ENCODE measurements around the gene NRCAM.

NRCAM gene

DNA sequence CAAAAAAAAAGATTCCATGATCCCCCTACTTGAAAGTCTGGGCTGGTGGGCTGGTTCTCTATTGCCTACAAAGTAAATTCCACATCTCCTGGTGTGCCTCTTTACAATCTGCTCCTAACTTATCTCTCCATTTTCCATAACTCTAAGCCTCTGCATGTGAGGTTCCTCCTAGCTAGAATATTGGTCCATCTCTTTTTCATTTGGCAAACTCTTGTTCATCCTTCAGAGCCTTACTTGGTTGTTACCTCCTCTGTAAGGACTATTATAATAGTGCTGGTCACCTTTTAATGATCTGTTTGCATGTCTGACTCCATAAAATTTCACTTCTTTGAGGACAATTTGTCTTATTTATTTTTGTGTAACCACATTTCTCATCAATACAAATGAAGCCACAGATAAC lies 1.6 kb upstream of the NRCAM start:
- no peak for DNase-seq

DNA sequence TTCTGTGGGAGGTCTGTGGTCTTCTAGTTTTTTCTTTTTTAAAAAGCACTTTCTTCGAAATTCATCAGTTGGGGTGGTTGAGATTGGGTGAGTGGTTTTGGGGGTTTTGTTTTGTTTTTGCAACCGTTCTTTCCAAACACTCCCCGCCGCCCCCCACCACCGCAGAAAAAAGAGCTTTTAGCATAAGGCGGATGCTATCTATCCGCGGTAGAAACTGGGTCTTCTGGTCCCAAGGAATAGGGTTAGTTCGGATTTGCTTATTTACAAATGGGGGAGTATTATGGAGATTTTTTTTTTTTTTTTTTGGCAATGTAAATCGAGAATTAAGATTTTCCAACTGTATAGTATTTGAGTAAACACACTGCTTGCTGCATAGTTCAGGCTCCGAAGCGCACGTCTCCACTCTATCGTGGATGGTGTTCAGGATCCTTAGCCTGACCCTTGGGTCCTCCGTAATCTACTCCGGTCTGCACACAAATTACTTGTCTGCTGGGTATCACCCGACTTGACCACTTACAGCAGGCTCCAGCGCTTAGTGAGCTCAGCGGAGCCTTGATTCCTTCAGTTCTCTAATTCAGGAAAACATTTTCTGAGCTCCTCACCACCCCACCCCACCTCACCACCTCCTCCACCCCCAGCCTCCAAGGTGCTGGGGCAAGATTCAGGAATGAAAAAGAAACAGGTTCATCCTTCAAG lies 757 bp upstream of the NRCAM start:
- no peak for DNase-seq

DNA sequence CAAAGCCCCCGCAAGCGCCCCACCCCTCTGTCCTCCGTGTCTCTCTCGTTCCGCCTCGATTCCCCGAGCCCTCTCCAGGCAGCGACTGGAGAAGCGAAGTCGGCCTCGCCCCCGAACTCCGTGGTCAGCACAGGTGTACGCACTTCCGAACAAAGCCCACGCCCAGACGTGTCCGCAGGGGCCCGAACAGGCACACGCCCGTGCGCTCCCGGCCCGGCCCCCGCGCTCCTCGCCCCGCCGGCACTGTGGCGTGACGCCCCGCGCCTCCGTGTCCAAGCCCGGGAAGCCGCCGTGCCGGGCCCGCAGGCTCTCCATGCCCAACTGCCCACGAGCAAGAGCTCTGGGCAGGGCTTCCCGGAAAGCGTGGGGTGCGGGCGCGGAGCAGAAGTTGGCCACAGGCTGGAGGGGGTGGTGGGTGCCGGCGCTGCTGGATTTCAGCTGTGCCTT lies 662 bp downstream of the NRCAM start:
- no peak for DNase-seq

DNA sequence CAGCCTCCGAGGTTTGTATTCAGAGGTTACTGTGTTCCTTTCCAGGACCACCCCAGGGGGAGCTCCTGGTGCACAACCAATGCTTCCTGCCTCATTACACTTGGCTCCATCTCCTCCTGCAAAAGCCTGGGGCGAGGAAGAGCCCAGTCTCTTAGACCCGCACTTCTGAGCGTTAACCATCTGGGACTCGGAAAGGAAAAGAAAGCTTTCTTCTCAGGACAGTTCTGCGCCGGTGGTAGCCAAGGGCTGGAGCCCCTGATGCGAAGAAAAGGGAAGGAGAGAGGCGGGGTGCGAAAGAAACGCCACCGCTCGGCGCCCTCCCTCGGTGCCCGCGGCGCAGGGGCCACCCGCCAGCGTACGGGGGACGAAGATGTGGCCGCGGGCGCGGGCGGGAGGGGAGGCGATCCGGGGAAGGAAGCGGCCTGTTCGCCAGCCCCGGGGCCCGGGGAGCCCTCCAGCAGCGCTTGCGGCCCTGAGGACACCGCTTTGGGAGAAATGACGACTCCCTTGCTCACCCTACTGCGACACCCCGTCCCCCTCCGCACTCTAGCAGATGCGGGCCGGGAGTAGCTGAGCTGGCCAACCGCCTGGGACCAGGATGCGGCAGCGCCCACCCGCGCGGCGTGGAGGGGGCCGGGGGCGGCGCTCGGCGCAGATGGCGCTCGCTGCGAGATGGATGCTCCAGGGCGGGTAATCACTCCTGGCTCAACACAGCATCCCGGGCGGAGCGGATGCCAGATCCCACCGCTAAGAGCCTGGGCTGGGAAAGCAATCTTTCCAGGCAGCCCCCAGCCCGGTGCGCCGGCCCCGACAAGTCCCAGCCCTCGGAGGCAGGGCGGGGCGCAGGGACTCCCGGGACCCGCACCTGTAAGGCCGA lies 1.3 kb downstream of the NRCAM start:
- DNase-seq, result peak; percentile 62

DNA sequence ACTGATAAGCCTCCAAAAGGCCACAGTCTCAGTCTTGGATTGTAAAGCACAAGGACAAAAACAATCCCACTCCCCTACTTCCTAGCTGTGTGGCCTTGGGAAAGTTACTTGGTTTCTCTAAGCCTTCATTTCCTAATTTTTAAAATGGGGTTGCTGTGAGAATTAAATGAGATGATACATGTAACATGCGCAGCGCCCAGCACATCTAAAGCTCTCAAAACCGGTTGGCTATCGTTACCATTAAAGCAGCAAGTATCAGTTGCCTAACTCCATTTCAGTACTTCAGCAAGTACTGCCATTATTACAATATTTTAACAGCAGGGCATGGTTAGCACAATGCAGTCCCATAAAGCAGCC lies 1.9 kb downstream of the NRCAM start:
- no peak for DNase-seq

DNA sequence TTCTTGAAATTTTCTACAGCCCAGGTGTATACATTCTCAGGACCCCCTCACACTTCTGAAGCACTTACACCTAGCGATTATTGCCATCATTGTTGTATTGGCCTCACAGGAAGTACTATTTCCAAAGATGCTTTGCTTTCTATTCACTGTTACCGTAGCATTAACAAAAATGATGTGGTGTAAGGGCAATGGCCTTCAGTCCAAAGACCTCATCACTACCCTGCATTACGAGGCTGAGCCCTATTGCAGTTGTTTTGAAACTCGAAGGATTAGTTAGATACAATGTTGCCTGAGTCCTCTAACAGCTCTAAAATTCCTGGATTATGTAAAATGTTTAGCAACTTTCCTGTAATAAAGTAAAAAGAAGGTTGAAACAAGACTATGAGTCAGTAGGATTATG lies 2.9 kb downstream of the NRCAM start:
- DNase-seq, result no peak

DNA sequence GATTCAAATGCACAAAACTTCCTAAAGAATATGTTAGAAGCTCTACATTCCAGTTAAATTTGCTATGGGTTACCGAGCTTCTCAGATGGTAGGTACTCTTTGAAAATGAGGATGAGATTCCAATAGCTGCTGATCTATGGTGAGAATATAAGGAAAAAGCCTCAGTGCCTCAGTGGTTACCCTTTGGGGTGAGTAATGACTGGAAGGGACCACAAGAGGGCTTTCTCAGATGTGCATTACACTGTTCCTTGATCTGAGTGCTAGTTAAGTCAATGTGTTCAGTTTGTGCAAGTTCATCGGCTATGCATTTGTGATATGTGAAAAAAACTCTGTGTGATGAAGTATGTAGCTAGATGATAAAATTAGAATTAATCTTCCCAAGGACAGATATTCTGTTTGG lies 3.5 kb downstream of the NRCAM start:
- DNase-seq, result peak; percentile 20

DNA sequence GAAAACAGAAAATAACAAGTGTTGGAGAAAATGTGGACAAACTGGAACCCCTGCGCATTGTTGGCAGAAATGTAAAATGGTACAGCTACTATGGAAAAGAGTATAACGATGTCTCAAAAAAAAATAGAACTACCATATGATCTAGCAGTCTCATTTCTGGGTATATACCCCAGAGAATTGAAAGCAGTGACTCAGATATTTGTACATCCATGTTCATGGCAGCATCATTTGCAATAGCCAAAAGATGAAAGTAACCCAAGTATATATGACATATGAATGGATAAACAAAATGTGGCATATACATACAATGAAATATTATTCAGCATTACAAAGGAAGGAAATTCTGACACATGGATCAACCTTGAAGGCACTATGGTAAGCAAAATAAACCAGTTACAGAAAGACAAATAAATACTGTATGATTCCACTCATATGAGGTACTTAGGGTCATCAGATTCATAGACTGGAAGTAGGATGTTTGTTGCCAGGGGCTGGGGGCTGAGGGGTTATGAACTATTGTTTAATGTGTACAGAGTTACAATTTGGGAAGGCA lies 4.9 kb downstream of the NRCAM start:
- no peak for DNase-seq

DNA sequence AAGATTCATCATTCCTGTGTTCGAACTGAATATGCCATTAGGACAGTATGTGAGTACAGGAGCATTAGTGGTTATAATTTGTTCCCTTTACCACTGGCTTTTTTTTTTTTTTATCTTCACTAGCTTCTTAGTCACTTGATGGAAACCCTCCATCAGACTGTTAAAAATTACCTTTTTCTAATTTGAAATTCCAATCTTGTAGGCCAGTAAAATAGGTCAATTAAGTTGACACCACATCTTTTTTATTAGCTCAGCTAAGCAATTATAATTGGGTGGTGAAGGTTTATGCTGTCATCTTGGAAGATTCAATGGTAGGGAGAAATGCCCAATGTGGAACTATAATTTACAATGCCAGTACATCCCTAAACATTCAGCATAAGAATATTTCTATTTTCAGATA lies 6.1 kb downstream of the NRCAM start:
- no peak for DNase-seq

DNA sequence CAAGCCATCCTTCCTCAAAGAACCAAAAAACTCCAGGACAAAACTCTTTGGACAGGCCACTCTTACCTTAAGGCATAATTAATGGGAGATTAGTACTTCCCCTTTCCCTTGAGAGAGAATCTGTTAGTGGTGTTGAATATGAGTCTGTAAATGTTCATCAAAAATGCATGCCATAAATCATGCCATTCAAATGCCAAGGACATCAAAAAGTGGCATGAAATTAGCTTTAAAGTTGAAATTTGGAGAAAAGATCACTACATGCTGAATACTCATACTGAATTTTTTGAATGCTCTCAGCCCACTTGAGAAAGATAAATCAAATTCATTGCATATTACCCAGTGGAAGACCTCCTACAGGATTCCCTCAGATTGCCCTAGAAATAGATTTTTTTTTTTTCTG lies 6.7 kb downstream of the NRCAM start:
- no peak for DNase-seq

DNA sequence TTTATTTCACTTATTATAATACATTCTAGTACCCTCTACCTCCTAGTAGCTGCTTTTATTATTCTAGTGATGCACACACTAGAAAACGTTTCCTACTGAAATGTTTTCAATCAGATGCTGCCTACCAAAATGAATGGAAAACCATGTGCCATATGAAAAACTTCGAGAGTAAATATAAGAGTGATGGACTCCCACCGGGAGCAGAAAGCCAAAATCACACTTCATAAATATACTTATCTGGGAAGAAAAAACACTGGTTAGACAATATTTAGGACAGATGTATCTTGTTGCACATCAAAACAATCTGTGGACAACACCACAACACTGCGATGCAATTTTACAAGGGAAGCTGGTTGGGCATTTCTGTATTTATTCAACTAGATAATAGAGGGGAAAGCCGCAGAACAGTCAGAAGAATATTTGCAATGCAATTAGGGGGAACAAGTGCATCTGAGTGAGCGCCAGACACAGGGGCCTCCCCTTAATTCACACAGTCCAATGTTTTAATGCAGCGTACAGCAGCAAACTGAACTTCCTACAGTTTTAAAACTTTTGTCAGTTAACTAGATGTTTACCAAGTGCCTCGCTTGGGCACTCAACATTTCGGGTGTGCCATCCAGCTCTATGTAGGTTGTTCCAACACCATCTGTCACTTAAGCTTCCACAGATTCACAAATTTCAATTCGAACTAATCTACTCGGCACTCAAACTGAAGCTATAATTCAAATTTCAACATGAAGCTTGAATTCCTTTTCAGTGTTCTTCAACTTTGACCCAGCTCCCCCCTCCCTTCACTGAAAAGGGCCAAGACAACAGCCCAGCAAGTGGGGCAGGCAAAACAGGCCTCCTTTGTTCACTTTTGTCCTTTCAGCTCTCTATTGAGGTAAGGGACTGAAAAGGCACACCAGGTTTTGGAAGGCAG lies 7.4 kb downstream of the NRCAM start:
- DNase-seq, result peak; percentile 41

DNA sequence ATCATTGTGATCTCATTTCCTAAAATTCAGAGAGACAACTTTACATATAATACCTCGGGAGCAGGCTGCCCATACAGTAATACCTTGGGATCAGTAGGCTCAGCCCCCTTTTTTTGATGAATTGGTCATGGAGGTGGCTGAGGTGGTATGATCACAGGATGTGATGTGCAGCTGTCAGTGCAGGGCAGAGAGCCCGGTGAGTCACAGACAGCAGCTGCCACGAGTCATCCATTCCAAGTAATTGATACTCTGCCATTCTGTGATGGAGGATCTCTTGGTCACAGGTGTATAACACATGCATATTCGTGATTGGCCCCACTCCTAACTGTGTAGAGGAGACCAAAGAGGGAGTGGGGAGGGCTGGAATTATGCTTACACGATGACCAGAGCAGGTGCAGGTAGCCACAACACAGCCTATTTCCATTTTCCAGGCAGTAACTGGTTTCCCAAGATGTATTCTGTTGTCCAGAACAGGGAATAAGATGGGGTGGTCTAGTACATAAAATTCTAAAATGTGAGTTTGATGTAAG lies 14.1 kb downstream of the NRCAM start:
- DNase-seq, result peak; percentile 64

DNA sequence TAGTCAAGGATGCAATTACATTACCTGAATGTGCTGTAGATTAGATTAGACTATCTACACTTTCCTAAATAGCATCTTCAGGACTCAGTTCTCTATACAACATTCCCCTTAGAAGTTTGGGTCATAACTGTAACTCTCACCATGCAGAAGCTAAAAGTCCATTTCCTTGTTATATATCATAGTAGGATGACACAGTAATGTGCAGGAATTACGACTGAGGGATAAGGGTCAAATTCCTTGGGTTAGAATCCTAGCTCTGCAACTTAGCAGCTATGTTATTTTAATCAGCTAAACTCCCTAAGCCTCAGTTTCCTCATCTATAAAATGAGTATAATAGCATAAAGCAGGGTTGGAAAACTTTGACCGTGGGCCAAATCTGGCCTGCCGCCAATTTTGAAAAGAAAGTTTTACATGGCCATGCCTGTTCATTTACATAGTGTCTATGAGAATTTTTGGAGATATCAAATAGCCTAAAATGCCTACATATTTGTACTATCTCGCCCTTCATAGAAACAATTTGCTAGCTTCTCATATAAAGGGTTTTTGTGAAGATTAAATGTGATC lies 14.8 kb downstream of the NRCAM start:
- no peak for DNase-seq

DNA sequence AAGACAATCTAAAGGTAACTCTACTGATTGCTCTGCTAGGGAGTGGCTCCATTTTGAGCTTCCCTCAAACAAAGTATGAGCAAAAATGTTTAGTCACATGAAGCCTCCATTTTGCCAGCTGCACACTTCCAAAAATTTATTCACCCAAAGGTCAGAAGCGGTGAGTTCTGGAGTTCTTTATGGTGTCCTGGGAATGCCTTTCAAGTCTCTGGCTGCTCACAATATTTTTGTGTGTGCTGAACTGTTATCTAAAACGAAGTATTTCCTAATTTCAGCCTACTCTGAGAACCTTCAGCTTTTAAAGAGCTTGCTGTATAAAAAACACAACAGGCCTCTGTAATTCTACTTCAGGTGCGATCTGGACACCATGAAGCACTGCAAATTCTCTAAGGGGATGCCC lies 15.6 kb downstream of the NRCAM start:
- DNase-seq, result no peak

DNA sequence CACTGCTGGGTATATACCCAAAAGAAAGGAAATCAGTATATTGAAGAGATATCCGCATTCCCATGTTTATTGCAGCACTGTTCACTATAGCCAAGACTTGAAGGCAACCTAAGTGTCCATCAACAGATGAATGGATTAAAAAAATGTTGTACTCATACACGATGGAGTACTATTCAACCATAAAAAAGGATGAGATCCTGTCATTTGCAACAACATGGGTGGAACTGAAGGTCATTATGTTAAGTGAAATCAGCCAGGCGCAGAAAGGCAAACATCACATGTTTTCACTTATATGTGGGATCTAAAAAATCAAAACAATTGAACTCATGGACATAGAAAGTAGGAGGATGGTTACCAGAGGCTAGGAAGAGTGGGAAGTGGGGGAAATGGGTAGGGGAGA lies 19.3 kb downstream of the NRCAM start:
- no peak for DNase-seq

DNA sequence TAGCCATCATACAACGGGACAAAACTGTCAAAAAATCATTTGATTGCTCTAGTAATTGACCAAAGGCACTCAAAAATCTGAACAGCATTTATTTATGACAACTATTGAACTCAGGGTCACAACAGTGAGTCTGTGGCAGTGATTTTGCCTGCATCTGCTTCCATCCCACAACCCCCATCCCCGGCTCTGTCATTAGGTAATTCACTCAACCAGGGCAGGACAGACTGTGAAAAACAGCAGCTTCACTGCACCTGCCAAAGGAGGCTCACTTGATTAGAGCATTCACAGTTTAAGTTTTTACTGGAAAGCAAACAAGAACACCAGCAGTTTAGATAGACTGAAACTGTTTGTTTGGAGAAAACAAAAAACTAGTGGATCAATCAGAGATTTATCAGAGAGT lies 22.2 kb downstream of the NRCAM start:
- DNase-seq, result no peak

DNA sequence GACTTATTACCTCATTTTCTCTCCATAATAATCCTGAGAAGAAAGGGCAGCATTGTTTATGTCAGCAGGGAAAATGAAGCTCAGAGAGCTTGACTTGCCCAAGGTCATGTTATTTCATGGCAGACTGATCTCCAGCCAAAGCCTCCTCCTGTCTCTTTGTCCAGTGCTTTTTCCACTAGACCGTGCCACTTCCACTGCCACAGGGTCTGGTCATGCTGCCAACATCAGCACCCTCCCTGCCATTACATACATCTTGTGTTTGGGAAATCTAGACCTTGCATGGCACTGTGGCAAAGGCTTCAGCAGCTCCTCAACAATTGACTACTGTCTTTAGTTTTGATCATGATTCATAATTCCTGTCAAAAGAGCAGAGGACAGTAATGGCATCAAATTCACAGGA lies 25.1 kb downstream of the NRCAM start:
- DNase-seq, result no peak

DNA sequence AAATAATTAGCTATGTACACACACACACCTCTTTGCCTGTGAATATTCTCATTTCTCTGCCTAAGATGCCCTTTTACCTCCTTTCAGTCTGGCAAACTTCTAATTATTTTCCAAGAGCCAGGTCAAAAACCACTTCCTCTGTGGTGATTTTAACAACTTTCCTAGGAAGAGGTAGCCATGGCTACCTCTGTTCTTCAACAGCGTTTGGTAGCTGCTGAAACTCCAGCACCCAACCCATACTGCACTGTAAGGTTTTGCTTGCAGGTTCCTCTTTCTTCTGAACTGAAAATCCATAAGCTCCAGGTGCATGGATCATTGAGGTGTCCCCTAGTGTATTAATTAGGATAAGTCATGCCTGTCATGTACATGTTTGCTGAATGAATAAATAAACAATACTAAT lies 25.6 kb downstream of the NRCAM start:
- DNase-seq, result no peak

DNA sequence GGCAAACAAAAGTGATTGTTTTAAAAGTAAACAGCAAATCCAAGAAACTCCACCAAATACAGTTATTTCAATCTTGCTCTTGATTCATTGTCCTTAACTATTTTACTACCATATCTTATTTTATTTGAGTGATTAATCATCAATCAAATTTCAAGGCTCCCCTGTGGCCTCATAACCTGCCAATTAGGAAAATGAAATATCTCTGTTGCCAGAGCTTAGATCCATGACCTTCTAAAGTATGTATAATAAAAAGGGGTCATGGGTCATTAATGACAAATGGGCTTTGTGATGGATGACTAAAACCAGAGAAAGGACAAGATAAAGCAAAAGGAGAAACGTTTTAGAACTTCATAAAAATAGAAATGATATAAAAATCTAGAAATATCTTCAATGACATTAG lies 28.5 kb downstream of the NRCAM start:
- no peak for DNase-seq

DNA sequence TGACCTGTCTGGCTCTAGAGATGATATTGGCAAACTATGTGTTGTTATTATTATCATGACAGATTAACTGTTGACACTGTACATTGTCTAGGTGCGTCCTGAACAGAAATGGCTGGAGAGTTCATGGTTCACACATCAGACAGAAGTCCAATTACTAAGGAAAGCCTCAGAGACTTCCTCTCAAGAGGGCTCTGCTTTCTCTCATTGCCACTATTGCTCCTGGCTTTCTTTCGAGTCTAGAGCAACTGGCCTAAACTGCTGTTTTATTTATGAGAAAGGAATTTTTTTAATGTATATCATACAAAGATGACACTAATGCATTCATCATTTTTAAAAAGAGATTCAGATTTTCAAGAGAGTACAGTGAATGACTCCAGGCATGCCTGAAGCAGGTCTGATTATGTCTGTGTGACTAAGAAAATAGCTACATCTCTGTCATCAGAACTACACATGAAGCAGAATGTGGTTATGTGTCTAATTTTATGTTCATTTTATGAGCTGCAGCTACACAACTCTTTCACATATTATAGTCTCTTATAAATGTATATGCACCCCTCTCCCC lies 30.4 kb downstream of the NRCAM start:
- DNase-seq, result no peak

DNA sequence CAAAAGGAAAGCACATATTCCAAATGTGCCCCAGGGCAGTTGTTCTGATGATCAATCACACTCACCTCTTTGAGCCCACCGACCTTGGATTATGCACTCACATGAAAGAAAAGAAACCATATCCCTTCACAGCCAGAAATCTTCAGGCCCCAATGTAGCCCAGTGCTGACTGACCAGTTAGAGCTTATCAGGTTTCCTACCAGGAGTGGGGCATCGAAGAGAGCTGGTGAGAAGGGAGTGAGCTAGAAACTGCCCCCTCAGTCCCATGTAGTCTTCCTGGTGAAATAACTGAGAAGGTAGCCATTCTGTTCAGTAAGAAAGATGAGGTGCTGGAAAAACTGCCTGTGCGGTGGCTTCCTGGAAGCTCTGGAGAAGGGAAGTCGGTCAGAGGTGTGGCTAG lies 32.2 kb downstream of the NRCAM start:
- no peak for DNase-seq

Data from NCI-H2107 (cell line).